ENCODE data around the gene FST. TPM values are rescaled to one million over a fixed set of nuclear protein-coding genes. Genes with fewer than 3 reads are reported as not detected.

The FST gene
- total and polyA plus RNA-seq, 2 of the 8 experiments (the other 6 are each of a cell fraction or from before 2014, with no cell fraction given), result 16.6 to 17.5 TPM

- no peaks in the 10 kb centered on the region for H3K23me2 ChIP-seq (ENCODE audit: low read depth, low read length)
- no peak overlapping the region for H4K8ac ChIP-seq (ENCODE audit: extremely low read depth, insufficient read depth, low read length)
- H4K20me1 ChIP-seq (replicated peaks in 1 of 2; ENCODE audit: control insufficient read depth in 1 of 2, insufficient read depth in 2 of 2, low read length in 2 of 2), result no peaks in the 10 kb centered on the region
- H3K9me3 ChIP-seq (ENCODE audit: insufficient read depth in 2 of 2, low read depth in 1 of 2, low read length in 1 of 2), result no peaks in the 10 kb centered on the region
- H2BK20ac ChIP-seq (ENCODE audit: low read length), result no peak overlapping the region
- no peak overlapping the region for H2BK5ac ChIP-seq (ENCODE audit: low read depth, low read length)
- no peak overlapping the region for H3K4ac ChIP-seq (replicated peaks; ENCODE audit: insufficient read length, low read depth, low read length)
- no peak overlapping the region for H2BK12ac ChIP-seq (ENCODE audit: low read depth, low read length)
- H2BK120ac ChIP-seq (replicated peaks; ENCODE audit: low read depth, low read length), result no peak overlapping the region
- DNase-seq (ENCODE audit: low read depth in 1 of 2, low spot score in 2 of 2), result no peak
- no peak overlapping the region for H2AK5ac ChIP-seq (ENCODE audit: low read depth, low read length)
- H3K79me1 ChIP-seq (ENCODE audit: low read depth, low read length), result no peaks in the 10 kb centered on the region
- no peak overlapping the region for H2BK15ac ChIP-seq (ENCODE audit: low read length)
- H4K5ac ChIP-seq (ENCODE audit: insufficient read length, low read depth, low read length), result no peak overlapping the region
- H3K18ac ChIP-seq (ENCODE audit: extremely low read depth, low read length), result no peak overlapping the region
- H3K36me3 ChIP-seq (ENCODE audit: control insufficient read depth in 2 of 4, insufficient read depth in 4 of 4, low read length in 3 of 4), result no peaks in the 10 kb centered on the region
- no peak overlapping the region for H3K27ac ChIP-seq (ENCODE audit: low read depth, low read length)
- ChIA-PET CTCF (ENCODE audit: partially characterized antibody) (interaction anchor here (0.6 to 1.6 kb wide), 5 partner anchors 13 to 1022 kb away, joined by 3 to 6 read pairs (median 3); no protein-coding TSS in a partner anchor), POLR2A (ENCODE audit: partially characterized antibody) (no interaction called here)
- H3K27me3 ChIP-seq (replicated peaks in 1 of 4; ENCODE audit: control insufficient read depth in 3 of 4, extremely low read depth in 1 of 4, insufficient read depth in 3 of 4, low read length in 3 of 4), result no peaks in the 10 kb centered on the region
- H4K91ac ChIP-seq (replicated peaks; ENCODE audit: insufficient read length, low read length), result no peak overlapping the region
- no peak for FAIRE-seq
- H2AFZ ChIP-seq (ENCODE audit: low read length), result no peak overlapping the region
- no peak overlapping the region for H3K23ac ChIP-seq (ENCODE audit: insufficient read length)
- no peak overlapping the region for H3K4me3 ChIP-seq (ENCODE audit: extremely low read depth in 1 of 4, insufficient read depth in 2 of 4, low read depth in 3 of 4, low read length in 4 of 4)
- no peaks in the 10 kb centered on the region for H3K4me1 ChIP-seq (replicated peaks in 1 of 4; ENCODE audit: control insufficient read depth in 3 of 4, insufficient read depth in 4 of 4, low read length in 3 of 4)
- WGBS, 2 experiments (ENCODE audit: extremely low coverage in 1 of 2, insufficient coverage in 1 of 2, insufficient read length in 1 of 2, insufficient replicate concordance in 2 of 2, low coverage in 1 of 2, low lambda C conversion rate in 2 of 2, missing lambda C conversion rate in 1 of 2), result 81% methylated on average over 3 of the region's 3 CpGs; no CpG with 5 or more reads in 1 of the 2 experiments
- H3K14ac ChIP-seq (ENCODE audit: insufficient read length), result no peak overlapping the region
- H3K9ac ChIP-seq (replicated peaks in 1 of 4; ENCODE audit: extremely low read depth in 1 of 4, low read depth in 3 of 4, low read length in 3 of 4), result no peak overlapping the region
- H3K56ac ChIP-seq (replicated peaks; ENCODE audit: insufficient read length, low read depth, low read length), result no peak overlapping the region
- H3K4me2 ChIP-seq (ENCODE audit: insufficient read depth in 1 of 2, low read depth in 2 of 2, low read length in 2 of 2), result no peak overlapping the region
- no peaks in the 10 kb centered on the region for H3K79me2 ChIP-seq (ENCODE audit: control insufficient read depth in 1 of 2, insufficient read depth in 2 of 2, low read length in 2 of 2)
- TF ChIP-seq KDM5A (IDR thresholded peaks at IDR 0.05; ENCODE audit: low read length) (no peak), CBX5 (IDR thresholded peaks at IDR 0.05; ENCODE audit: low read depth, low read length) (no peak), NRF1 (IDR thresholded peaks at IDR 0.05; ENCODE audit: low read depth, low read length) (no peak), MAFK (IDR thresholded peaks at IDR 0.05; ENCODE audit: low read depth, low read length) (no peak), RNF2 (IDR thresholded peaks at IDR 0.05; ENCODE audit: borderline replicate concordance, low read depth, low read length, missing control alignments, poor library complexity, severe bottlenecking) (no peak), SUZ12 (IDR thresholded peaks at IDR 0.05; ENCODE audit: low read length) (no peak), CHD2 (IDR thresholded peaks at IDR 0.05; ENCODE audit: low read length) (no peak), PHF8 (conservative IDR thresholded peaks at IDR 0.05; ENCODE audit: low read depth, low read length) (no peak), SIRT6 (IDR thresholded peaks at IDR 0.05; ENCODE audit: low read length) (no peak), SRF (IDR thresholded peaks at IDR 0.05; ENCODE audit: low read depth, low read length) (no peak), RXRA (IDR thresholded peaks at IDR 0.05; ENCODE audit: insufficient read depth, low read depth, low read length) (no peak), ZNF274 (IDR thresholded peaks at IDR 0.05; ENCODE audit: borderline replicate concordance, extremely low read depth, low read length) (no peak), SP2 (IDR thresholded peaks at IDR 0.05; ENCODE audit: low read length) (no peak), BCL11A (IDR thresholded peaks at IDR 0.05; ENCODE audit: low read depth in 2 of 2, low read length in 2 of 2) (no peak)
- TF ChIP-seq, protein P1, sequence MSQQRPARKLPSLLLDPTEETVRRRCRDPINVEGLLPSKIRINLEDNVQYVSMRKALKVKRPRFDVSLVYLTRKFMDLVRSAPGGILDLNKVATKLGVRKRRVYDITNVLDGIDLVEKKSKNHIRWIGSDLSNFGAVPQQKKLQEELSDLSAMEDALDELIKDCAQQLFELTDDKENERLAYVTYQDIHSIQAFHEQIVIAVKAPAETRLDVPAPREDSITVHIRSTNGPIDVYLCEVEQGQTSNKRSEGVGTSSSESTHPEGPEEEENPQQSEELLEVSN (IDR thresholded peaks at IDR 0.05), result no peak
Observed at GRCh38 chr5:53464722-53465121, 15.7 kb upstream of the FST start.
